Endodermal cell (in vitro differentiated cells): Measurements from ENCODE around the gene KDM2B. TPM values are rescaled to one million over a fixed set of nuclear protein-coding genes. Genes with fewer than 3 reads are reported as not detected.

Experiments
- DNase-seq: peaks from one replicate; pipeline ENCODE4 v3.0.0-alpha.2; 2017
- H3K27ac ChIP-seq: 2 replicates; pipeline ENCODE4 v1.5.1; 2013; ENCODE audit warnings: mild to moderate bottlenecking, low read depth, low read length, moderate library complexity
- H3K27me3 ChIP-seq: 2 replicates; pipeline ENCODE4 v1.6.1; 2013; ENCODE audit warnings: mild to moderate bottlenecking, low read length, moderate library complexity; ENCODE audit not compliant: insufficient read depth, control insufficient read depth, poor library complexity, severe bottlenecking
- H3K36me3 ChIP-seq: 2 replicates; pipeline ENCODE4 v1.7.0; 2013; ENCODE audit warnings: mild to moderate bottlenecking, low read length, moderate library complexity; ENCODE audit not compliant: control insufficient read depth, insufficient read depth
- H3K4me1 ChIP-seq: one replicate; pipeline ENCODE4 v1.7.0; 2013; ENCODE audit warnings: low read length; ENCODE audit not compliant: control insufficient read depth, insufficient read depth
- H3K4me3 ChIP-seq: 2 replicates; pipeline ENCODE4 v1.5.1; 2013; ENCODE audit warnings: mild to moderate bottlenecking, low read length, moderate library complexity
- H3K9ac ChIP-seq: 2 replicates; pipeline ENCODE4 v1.6.1; 2013; ENCODE audit warnings: mild to moderate bottlenecking, low read length, moderate library complexity; ENCODE audit not compliant: poor library complexity, severe bottlenecking; ENCODE audit errors: extremely low read depth
- H3K9me3 ChIP-seq: 2 replicates; pipeline ENCODE4 v1.6.1; 2013; ENCODE audit warnings: mild to moderate bottlenecking, low read length, moderate library complexity; ENCODE audit not compliant: control insufficient read depth
- H3K27ac Mint-ChIP-seq: 2 replicates; pipeline ENCODE4 v1.8.0; 2020; ENCODE audit warnings: mixed read lengths
- H3K27me3 Mint-ChIP-seq: 2 replicates; pipeline ENCODE4 v1.8.0; 2021; ENCODE audit warnings: mild to moderate bottlenecking, mixed read lengths; ENCODE audit not compliant: insufficient read depth
- H3K36me3 Mint-ChIP-seq: 2 replicates; pipeline ENCODE4 v1.8.0; 2020; ENCODE audit warnings: low read depth, mixed read lengths
- H3K4me1 Mint-ChIP-seq: 2 replicates; pipeline ENCODE4 v1.8.0; 2020; ENCODE audit warnings: mixed read lengths
- H3K4me3 Mint-ChIP-seq: 2 replicates; pipeline ENCODE4 v1.8.0; 2020; ENCODE audit warnings: mild to moderate bottlenecking, moderate library complexity, mixed read lengths
- H3K9me3 Mint-ChIP-seq: 2 replicates; pipeline ENCODE4 v1.8.0; 2020; ENCODE audit warnings: mild to moderate bottlenecking, mixed read lengths
- CTCF ChIP-seq: fragments of 200-600 bp; sonication (generic); conservative IDR thresholded peaks from 2 replicates; pipeline ENCODE4 v1.5.0; 2021; ENCODE audit warnings: antibody characterized with exemption, mild to moderate bottlenecking
- WGBS, 2 experiments: methylation state at CpG; one replicate each; pipeline versions ENCODE4 v1.1.5 to v1.1.7; 2013; ENCODE audit warnings: missing lambda C conversion rate in 2 of 2, mixed read lengths in 1 of 2; ENCODE audit not compliant: insufficient coverage in 1 of 2, insufficient read length in 1 of 2; 5-methylcytosine and 5-hydroxymethylcytosine counted together
- total RNA-seq, 2 donors: library from RNA; stranded (reverse); fragmentation: NEBNext Ultra II Directional in 1 of 2; extraction: Animal tissue kit (Norgen Biotek cat#: 25700) in 1 of 2; gene quantifications; 2 replicates in 1 of 2; 3 replicates in 1 of 2; pipeline ENCODE4 v1.2.1, GENCODE V29; 2021

The KDM2B gene
- total RNA-seq, 2 donors from 2014 or later = 103 to 125 TPM

- H3K27me3 Mint-ChIP-seq = no peaks in the 10 kb centered on the region
- no peak overlapping the region for H3K4me3 Mint-ChIP-seq
- no peaks in the 10 kb centered on the region for H3K27me3 ChIP-seq
- H3K36me3 Mint-ChIP-seq = peaks cover 70% of the 10 kb centered on the region
- H3K4me1 ChIP-seq = no peaks in the 10 kb centered on the region
- H3K4me1 Mint-ChIP-seq = no peaks in the 10 kb centered on the region
- H3K9me3 ChIP-seq = no peaks in the 10 kb centered on the region
- TF ChIP-seq CTCF = no peak
- no peak overlapping the region for H3K4me3 ChIP-seq
- no peaks in the 10 kb centered on the region for H3K9me3 Mint-ChIP-seq
- 90 to 96% methylated on average over 4 to 5 of the region's 8 CpGs for WGBS, 2 experiments
- DNase-seq = no peak
- H3K27ac ChIP-seq = no peak overlapping the region
- H3K27ac Mint-ChIP-seq = no peak overlapping the region
- H3K36me3 ChIP-seq = peaks cover 60% of the 10 kb centered on the region
- no peak overlapping the region for H3K9ac ChIP-seq
These were observed 73.6 kb downstream of the KDM2B start for GRCh38 chr12:121507245-121507644.

GRCh38 chr12:121505513-121505912, 75.3 kb downstream of the KDM2B start:
- Histone ChIP-seq H3K36me3 (peaks cover 51% of the 10 kb centered on the region), H3K9me3 (no peaks in the 10 kb centered on the region), H3K27me3 (no peaks in the 10 kb centered on the region), H3K4me3 (no peak overlapping the region), H3K4me1 (no peaks in the 10 kb centered on the region), H3K9ac (no peak overlapping the region), H3K27ac (peak overlapping the region; percentile 32)
- Mint-ChIP-seq H3K4me1 (no peaks in the 10 kb centered on the region), H3K27ac (peak overlapping the region; percentile 75), H3K36me3 (peaks cover 68% of the 10 kb centered on the region), H3K4me3 (no peak overlapping the region), H3K27me3 (no peaks in the 10 kb centered on the region), H3K9me3 (no peaks in the 10 kb centered on the region)
- no peak for TF ChIP-seq CTCF
- 92 to 94% methylated on average over 3 of the region's 3 CpGs for WGBS, 2 experiments
- no peak for DNase-seq

GRCh38 chr12:121504505-121504904, 76.3 kb downstream of the KDM2B start:
- no peaks in the 10 kb centered on the region for H3K4me1 ChIP-seq
- H3K9me3 ChIP-seq = no peaks in the 10 kb centered on the region
- no peaks in the 10 kb centered on the region for H3K27me3 ChIP-seq
- DNase-seq = no peak
- H3K9ac ChIP-seq = no peak overlapping the region
- H3K27ac Mint-ChIP-seq = no peak overlapping the region
- no peak overlapping the region for H3K27ac ChIP-seq
- peaks cover 60% of the 10 kb centered on the region for H3K36me3 Mint-ChIP-seq
- no peak overlapping the region for H3K4me3 Mint-ChIP-seq
- H3K4me3 ChIP-seq = no peak overlapping the region
- H3K9me3 Mint-ChIP-seq = no peaks in the 10 kb centered on the region
- 88 to 98% methylated on average over 8 to 13 of the region's 13 CpGs for WGBS, 2 experiments
- peaks cover 3% of the 10 kb centered on the region for H3K4me1 Mint-ChIP-seq
- TF ChIP-seq CTCF = no peak
- H3K36me3 ChIP-seq = peaks cover 41% of the 10 kb centered on the region
- H3K27me3 Mint-ChIP-seq = no peaks in the 10 kb centered on the region
